NCI-H446 treated with DMSO at 0.1 percent for 48 hours (cell line): ENCODE data around the gene FCGR3A.

Experiments used
- DNase-seq: peaks from one replicate; lab custom pipeline; 2025; lab: John Stamatoyannopoulos, UW

The FCGR3A gene

DNA sequence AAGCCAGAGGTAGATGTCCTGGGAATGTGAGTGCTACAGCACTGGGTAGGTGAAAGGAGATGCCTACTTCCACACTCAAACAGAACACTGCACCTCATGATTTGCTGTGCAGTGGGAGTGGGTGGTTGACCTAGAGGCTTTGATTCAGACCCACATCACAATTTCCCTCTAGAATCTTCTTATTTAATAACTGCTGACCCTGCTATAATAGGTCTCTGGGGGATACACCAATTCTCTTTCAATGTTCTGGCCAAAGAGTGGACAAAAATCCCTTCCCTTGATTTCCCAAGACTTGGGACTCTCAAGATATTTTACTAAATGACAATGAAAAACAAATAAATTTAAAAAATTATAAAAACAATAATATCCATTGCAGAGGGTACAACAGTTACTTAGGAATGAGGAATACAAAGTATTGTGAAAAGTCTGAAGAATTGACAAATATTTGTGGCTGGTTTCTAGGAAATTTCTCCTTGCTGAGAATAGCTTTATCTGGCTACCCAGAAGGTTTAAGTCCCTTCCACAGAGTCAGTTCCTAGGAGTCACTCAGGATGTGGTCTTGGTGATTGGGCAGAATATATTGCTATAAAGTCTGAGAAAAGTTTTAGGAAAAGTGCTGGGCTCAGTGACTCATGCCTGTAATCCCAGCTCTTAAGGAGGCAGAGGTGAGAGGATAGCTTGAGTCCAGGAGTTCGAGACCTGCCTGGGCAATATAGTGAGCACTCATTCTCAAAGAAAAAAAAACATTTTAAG lies 46.8 kb downstream of the FCGR3A start:
- no peak for DNase-seq

GRCh38 chr1:161502181-161502580 lies 47.4 kb downstream of the FCGR3A start:
- DNase-seq = no peak

GRCh38 chr1:161501234-161501633 lies 48.4 kb downstream of the FCGR3A start:
- DNase-seq = no peak

DNA sequence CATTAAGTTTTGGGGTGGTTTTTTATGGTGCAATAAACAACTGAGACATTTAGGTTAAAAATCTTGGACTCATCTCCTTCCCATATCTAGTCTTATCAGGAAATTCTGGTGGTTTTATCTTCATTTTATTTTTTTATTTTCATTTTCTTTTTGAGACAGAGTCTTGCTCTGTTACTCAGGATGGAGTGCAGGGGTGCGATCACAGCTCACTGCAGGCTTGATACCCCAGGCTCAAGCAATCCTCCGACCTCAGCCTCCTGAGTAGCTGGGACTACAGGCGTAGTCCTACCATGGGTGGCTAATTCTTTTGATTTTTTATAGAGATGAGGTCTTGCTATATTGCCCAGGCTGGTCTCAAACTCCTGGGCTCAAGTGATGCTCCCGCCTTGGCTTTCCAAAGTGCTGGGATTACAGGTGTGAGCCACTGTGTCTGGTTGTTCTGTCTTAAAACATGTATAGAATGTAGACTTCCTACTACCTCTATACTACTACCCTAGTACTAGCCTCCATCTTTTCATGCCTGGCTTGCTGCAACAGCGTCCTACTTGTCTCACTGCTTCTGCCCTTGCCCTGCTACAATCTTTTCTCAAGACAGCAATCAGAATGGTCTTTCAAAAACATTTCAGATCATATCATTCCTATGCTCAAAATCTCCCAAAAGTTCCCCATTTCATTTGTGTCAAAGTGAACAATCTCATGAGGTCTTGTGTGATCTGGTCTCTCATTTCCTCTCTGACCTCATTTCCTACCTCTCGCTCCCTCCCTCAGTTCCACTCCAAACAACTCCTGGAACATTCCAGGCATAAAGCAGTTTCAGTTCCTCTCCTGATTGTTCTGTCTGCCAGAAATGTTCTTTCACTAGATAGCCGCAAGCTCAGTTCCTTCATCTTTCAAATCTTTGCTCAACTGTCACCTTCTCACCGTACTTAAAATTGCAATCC lies 50.2 kb downstream of the FCGR3A start:
- no peak for DNase-seq

DNA sequence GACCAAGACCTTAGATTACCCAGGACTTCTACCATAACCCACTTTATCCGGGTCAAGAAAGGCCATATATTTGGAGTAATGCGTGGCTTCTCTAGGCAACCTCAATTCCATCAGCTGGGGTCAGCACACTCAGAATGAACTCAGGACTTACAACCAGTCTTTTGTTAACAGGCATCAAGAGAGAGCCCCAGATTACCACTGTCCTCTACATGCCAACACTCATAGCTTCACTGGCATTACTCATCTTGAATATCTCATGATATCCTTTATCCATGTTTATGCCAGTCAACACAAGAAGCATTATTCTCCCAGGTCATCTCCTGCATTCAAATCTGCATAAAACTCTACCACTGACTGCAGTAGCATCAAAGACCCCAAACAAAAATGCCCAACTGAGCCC lies 51.0 kb downstream of the FCGR3A start:
- no peak for DNase-seq

DNA sequence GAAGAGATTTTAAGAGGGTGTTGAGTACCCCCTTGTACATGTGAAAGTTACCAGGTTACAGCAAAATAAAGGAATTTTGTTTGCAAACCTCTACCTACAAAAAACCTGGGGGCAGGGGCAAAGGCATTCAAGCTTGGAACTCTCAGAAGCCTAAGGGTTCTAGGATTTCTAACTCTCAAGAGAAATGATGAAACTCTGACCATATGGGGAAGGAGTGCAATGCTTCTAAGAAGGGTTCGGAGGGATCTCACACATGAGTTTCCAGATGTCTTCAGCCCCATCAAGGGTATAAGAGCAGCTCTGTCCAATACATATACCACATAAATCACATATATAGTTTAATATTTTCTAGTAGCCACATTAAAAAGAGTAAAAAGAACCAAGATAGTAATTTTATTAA lies 51.7 kb downstream of the FCGR3A start:
- DNase-seq = no peak

DNA sequence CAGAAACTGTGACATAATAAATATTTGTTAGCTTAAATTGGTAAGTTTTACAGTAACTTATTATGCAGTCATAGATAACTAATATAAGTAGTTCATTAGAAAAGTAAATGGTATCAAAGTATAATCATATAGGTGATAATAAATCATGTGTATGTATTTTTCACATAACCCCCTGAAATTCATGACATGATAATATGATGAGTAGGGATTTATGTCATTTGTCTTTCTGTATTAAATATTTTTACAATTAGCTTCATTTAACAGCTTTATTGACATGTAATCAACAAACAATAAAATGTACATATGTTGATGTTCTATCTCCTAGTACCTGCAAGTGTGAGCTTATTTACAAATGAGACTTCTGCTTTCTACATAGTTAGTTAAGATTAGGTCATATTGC lies 54.1 kb downstream of the FCGR3A start:
- no peak for DNase-seq

DNA sequence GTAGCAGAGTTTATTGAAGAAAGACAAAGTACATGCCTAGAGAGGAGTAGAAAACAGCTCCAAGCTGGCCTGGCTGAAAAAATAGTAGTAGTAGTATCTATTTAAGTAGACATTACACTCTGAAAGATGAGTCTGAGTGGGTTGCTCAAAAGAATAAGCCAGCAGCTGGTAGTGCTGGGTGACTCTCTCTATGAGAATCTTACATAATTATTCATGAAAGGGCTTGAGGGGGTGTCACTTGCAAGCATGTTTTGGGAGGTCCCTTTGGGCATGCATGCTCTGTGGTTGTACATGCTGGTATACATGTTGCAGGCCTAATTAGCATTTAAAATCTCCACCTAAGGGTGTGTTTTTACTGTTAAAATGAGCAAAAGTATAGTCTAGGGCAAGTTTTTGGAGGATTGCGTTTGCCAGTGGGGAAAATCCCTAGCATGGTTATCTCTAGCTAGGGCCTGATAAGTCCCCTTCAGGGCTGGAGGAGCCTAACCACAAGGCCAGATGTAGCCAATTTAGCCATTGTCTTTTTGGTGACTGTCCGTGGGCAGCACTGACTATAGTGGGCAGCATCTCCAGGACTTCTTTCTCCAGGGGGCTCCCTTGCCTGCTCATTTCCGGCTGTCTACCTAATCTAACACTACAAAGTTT lies 55.4 kb downstream of the FCGR3A start:
- DNase-seq = no peak

DNA sequence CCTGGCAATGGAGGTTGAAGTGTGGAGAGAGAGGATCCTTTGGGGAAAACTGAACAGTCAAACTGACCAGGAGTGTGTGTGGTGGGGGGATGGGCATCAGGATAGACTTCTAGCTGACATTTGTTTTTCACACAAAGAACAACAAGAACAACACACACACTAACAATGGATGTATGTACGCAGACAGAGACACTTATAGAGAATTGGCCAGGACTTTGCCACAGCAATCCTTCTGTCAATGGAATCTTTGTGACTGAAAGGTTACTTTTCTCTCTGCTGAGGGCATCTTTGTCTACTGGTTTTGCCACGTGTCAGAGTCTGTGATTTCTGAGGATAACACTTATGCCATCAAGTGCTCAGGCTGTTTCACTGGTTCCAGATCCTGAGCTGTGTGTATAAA lies 56.8 kb downstream of the FCGR3A start:
- no peak for DNase-seq
